VCaP (cell line): ENCODE measurements around the gene MFRP.

ENCODE experiments used
- H3K27ac ChIP-seq: fragments of 450-650 bp; 2 replicates; pipeline ENCODE4 v1.5.1; 2017
- TF ChIP-seq, protein P1 (sequence below): fragments of 450-650 bp; conservative IDR thresholded peaks from 2 replicates; pipeline ENCODE4 v1.5.1; 2017; ENCODE audit warnings: mild to moderate bottlenecking, moderate library complexity

Gene MFRP

DNA sequence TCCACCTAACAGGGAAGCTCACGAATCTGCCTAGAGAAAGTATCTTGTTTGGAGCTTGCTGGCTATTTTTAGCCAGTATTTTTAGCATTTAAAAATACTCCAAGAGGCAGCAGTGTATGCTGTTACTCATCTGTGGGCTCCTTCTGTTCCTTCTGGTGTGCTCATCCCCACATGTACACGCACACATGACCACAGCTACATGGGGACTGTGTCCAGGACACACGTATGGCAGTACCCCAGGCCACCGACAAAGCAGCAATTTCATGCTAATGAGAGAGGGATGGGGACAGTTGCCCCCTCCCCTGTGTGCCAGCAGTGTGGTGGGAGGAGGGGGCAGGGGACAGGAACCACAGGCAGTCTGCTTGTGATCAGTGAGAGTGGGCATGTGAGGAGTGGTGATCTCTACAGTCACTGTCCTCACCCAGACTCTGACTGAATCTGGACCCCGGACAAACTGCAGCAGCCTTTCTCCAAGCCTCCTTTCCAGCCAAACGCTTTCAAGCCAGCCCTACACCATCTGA, 18.6 kb upstream of the MFRP start:
- TF ChIP-seq, protein P1, sequence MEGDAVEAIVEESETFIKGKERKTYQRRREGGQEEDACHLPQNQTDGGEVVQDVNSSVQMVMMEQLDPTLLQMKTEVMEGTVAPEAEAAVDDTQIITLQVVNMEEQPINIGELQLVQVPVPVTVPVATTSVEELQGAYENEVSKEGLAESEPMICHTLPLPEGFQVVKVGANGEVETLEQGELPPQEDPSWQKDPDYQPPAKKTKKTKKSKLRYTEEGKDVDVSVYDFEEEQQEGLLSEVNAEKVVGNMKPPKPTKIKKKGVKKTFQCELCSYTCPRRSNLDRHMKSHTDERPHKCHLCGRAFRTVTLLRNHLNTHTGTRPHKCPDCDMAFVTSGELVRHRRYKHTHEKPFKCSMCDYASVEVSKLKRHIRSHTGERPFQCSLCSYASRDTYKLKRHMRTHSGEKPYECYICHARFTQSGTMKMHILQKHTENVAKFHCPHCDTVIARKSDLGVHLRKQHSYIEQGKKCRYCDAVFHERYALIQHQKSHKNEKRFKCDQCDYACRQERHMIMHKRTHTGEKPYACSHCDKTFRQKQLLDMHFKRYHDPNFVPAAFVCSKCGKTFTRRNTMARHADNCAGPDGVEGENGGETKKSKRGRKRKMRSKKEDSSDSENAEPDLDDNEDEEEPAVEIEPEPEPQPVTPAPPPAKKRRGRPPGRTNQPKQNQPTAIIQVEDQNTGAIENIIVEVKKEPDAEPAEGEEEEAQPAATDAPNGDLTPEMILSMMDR, result no peak
- H3K27ac ChIP-seq, result no peak overlapping the region

DNA sequence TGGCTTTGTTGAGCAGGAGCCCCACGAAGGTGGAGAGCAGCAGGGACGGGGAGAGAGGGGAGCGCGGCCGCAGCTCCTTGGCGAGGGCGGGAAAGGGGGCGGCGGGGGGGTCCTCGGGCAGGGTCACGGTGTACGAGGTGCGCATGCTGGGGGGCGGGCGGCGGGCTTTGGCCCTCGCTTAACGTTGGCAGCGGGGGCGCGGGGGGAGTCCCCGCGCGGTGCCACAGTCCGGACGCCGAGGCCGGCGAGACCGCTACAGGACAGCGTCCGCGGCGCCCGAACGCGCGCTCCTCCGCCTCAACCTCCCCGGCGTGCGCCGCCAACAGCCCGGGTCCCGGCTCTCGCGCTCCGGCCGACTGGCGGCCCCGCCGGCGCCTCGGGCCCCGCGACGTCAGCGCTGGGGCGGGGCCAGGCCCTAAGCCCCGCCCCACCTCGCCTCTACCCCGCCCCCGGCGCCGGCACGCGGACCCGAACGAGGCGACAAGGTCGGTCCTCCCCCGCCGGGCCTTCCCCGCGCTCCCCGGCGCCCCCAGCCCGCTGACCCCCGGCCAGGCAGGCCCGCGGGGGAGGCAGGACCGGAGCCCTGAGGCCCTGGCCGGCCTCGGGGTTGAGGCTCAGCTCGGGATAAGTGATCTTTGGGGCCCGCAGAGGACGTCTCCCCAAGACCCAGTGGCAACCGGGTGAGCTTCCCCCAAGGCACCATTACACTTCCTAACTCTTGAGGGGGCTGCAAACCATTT, 17.5 kb upstream of the MFRP start:
- no peak overlapping the region for H3K27ac ChIP-seq
- TF ChIP-seq, protein P1, result no peak

DNA sequence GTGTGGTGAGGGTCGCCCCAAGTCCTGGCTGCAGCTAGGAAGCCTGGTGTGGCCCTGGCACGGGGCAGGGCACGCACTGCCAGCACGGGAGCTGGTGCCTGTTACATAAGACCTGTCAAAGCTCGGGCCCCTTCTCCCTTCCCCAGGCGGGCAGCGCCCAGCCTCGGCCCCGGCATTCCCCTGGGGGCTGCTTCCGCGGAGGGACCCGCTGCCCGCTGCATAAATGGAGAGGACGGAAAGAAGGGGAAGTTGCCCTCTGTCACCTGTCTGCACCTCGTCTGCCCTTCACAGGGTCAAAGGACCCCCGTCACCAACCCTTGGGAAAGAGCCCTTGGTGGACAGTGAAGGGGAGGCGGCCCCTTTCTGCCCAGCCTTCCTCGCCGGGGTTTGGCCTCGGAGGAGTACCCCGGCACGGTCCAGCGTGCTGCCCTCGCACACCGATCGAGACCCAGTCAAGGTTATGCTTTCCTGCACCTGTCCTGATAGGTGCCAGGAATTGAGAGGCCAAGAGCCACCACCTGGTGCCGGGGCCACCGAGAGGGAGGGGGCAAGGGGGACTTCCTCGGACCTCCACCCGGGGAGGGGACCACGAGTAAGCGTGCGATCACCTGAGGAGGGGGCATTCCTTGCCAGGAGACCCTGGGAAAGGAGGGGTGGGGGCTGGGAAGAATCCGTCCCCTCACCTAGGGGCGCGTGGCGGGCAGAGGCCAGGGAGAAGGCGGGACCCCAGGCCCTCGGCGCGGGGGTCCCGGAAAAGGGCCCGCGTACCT, 16.8 kb upstream of the MFRP start:
- no peak overlapping the region for H3K27ac ChIP-seq
- TF ChIP-seq, protein P1, result no peak

DNA sequence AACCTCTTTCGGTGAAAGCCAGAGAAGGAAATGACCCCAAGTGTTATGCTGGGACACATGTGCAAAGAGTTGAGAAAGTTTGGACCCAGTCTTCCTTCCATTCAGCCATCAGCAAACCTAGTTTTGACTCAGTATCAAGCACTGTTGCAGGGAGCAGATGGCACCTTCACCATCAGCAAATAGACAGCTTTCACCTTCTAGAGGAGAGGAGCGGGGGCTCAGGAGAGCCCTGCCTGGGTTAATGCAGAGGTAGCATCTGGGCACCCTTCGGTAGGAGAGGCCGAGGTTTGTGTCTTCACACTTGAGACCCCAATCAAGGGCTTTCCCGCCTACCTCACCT, 16.2 kb upstream of the MFRP start:
- H3K27ac ChIP-seq, result no peak overlapping the region

DNA sequence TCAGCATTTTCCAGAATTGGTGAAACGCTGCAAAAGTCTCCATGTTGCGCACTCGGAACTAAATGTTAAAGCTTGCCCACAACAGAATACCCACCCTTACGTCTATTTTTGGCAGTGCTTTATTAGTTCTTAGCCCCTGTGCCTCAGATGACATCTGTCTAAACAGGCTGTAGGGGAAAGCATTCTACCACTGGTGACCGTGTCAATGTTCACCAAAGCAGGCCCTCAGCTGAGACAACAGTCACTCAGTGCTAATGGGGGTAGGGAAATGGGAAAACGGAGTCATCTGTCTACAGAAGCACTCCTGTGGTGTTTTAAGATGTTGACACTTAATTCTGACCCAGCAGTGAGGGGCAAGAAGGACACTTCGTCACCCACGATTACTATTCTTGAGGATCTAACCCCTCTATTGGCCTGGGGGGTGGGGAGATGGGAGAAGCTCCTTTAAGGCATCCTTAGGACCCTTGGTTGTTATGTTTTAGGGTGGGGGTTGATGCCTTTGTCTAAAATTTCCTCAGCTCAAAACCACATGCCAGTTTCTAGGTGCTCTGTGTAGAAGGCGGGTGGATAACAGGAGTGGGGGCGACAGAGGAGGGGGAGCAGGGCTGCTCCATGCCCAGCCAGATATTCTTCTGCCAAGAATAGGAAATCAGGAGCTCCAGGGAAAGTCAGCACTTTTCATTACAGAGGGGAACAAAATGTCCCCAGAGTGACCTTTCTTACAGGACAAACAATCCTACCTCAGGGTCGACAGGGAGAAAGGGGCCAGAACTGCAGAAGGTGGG, 15.6 kb upstream of the MFRP start:
- peak overlapping the region; percentile 46 for H3K27ac ChIP-seq
- TF ChIP-seq, protein P1, result no peak

More for the DNA sequence above, 16.2 kb upstream of the MFRP start:
- TF ChIP-seq, protein P1, result no peak

DNA sequence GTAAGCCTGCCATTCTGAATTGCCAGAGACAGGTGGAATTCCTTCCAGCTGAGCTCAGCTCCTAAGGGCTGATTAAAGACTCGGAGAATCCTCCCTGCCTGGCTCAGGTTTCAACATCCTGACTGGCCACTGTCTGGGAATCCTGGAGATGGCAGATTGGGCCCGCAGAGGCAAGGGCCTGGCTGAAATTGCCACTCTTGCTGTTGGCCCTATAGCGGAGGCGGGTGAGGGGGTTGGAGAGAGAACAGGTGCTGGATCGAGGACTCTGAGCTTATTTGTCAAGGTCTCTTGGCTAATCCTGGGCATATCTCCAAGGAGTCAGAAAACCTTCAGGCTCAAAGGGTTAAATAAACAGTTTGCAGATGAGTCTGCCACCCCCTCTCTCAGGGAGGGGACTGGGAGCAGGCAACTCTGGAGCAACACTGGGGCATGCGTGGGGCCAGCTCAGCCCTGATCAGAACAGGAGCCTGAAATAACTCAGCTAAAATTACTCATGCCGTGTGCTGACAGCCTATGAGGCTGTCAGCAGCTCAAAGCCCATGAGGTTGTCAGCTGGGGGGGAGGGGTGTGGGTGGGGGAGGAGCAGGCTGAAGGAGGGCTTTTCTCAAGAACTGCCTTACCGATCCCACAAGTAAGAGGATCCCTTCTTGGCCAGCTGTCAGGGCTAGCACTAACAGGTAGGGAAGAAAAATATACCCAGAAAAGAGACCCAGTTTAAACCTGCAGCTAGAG, 14.7 kb upstream of the MFRP start:
- H3K27ac ChIP-seq, result peak overlapping the region; percentile 46
- TF ChIP-seq, protein P1, result no peak
